Tibial nerve (tissue), 4 donors: Measurements from ENCODE around the gene ETV2. TPM values are rescaled to one million over a fixed set of nuclear protein-coding genes. Genes with fewer than 3 reads are reported as not detected.
"Not testable (repeated sequence)": the region's sequence is repeated elsewhere in the genome, so short reads cannot be mapped to it uniquely, and the experiment has no call there.

Experiments
- DNase-seq, 2 donors: peaks; one replicate each; pipeline ENCODE4 v3.0.0-alpha.2; 2019; ENCODE audit warnings: low spot score in 2 of 2
- H3K27ac ChIP-seq, 4 donors: fragments of 200-600 bp; sonication (generic) in 3 of 4; one replicate each; pipeline ENCODE4 v1.5.1; 2017 to 2019; ENCODE audit warnings: mild to moderate bottlenecking in 1 of 4
- H3K27me3 ChIP-seq, 2 donors: fragments of 200-600 bp; sonication (generic) in 1 of 2; one replicate each; pipeline versions ENCODE4 v1.5.1 to v1.6.0; 2017 to 2019
- H3K36me3 ChIP-seq, 3 donors: fragments of 200-600 bp; sonication (generic); one replicate each; pipeline ENCODE4 v1.5.1; 2018 to 2019
- H3K4me1 ChIP-seq, 4 donors: fragments of 200-600 bp; sonication (generic) in 3 of 4; one replicate each; pipeline ENCODE4 v1.5.1; 2017 to 2019
- H3K4me3 ChIP-seq, 4 donors: fragments of 200-600 bp; sonication (generic) in 3 of 4; one replicate each; pipeline ENCODE4 v1.5.1; 2017 to 2019; ENCODE audit warnings: mild to moderate bottlenecking in 1 of 4, moderate library complexity in 1 of 4
- H3K9me3 ChIP-seq, 4 donors: fragments of 200-600 bp; sonication (generic) in 3 of 4; one replicate each; pipeline ENCODE4 v1.5.1; 2017 to 2019
- CTCF ChIP-seq, 5 experiments: fragments of 200-600 bp in 3 of 5; fragments of 450-650 bp in 2 of 5; sonication (generic) in 3 of 5; IDR thresholded peaks; one replicate each; pipeline ENCODE4 v1.5.1; 2016 to 2019; ENCODE audit warnings: antibody characterized with exemption in 5 of 5, mild to moderate bottlenecking in 3 of 5, moderate library complexity in 2 of 5
- EP300 ChIP-seq, 2 donors: sonication (generic); formaldehyde crosslinking; IDR thresholded peaks; one replicate each; pipeline ENCODE4 v1.6.1; 2017; ENCODE audit warnings: antibody characterized with exemption in 2 of 2, mild to moderate bottlenecking in 1 of 2
- POLR2A ChIP-seq, 2 donors: fragments of 450-650 bp; IDR thresholded peaks; one replicate each; pipeline ENCODE4 v1.6.1; 2017; ENCODE audit warnings: antibody characterized with exemption in 2 of 2, mild to moderate bottlenecking in 2 of 2, moderate library complexity in 2 of 2
- WGBS, 2 donors: methylation state at CpG; one replicate each; pipeline ENCODE4 v1.1.5; 2018; 5-methylcytosine and 5-hydroxymethylcytosine counted together
- total RNA-seq, 4 donors: library from RNA; depleted of rRNA; stranded (reverse); fragments of >200 nt; gene quantifications; one replicate each; pipeline ENCODE4 v1.1.0, GENCODE V29; 2016

ETV2 gene
- total RNA-seq, 4 donors from 2014 or later = 0.84 to 2.2 TPM; not detected in 2

- peaks cover 0 to 53% (median 11%) of the 10 kb centered on the region in 4 donors for H3K4me1 ChIP-seq
- H3K4me3 ChIP-seq = peak within 1 kb of the TSS; percentile 64 to 91 (median 77)
- peaks cover 0 to 35% (median 3%) of the 10 kb centered on the region in 3 donors for H3K36me3 ChIP-seq
- WGBS, 2 donors = 1% methylated on average over 27 to 46 of the region's 46 CpGs
- no peaks in the 10 kb centered on the region for H3K27me3 ChIP-seq
- TF ChIP-seq CTCF (IDR thresholded peaks at IDR 0.05) (no peak), POLR2A (IDR thresholded peaks at IDR 0.05) (peak in 1 of 2 donors; percentile 61), EP300 (IDR thresholded peaks at IDR 0.05) (peak in 1 of 2 donors; percentile 83)
- H3K27ac ChIP-seq = peak within 1 kb of the TSS; percentile 80 to 93 (median 87)
- DNase-seq = peak; percentile 83 to 91
- no peaks in the 10 kb centered on the region for H3K9me3 ChIP-seq
Measured at GRCh38 chr19:35648017-35648961, 6.7 kb downstream of the ETV2 start, which contains the start of gene COX6B1. Gene COX6B1, plus strand, starts transcription at chr19:35648323. Its CDS starts 2,921 bp downstream, at chr19:35651244.

- Histone ChIP-seq H3K27me3 (no peaks in the 10 kb centered on the region), H3K4me1 (peaks cover 0 to 37% (median 9%) of the 10 kb centered on the region in 4 donors), H3K36me3 (peaks cover 0 to 58% (median 17%) of the 10 kb centered on the region in 3 donors), H3K9me3 (no peaks in the 10 kb centered on the region), H3K27ac (no peak overlapping the region), H3K4me3 (no peak overlapping the region)
- WGBS, 2 donors = 73 to 76% methylated on average over 9 of the region's 9 CpGs
- no peak for DNase-seq
- TF ChIP-seq CTCF (IDR thresholded peaks at IDR 0.05) (no peak), POLR2A (IDR thresholded peaks at IDR 0.05) (no peak), EP300 (IDR thresholded peaks at IDR 0.05) (no peak)
Measured at GRCh38 chr19:35650581-35650980, 9.0 kb downstream of the ETV2 start.

- 96 to 97% methylated on average over 6 of the region's 6 CpGs for WGBS, 2 donors
- not testable (repeated sequence) for H3K27me3 ChIP-seq, H3K9me3 ChIP-seq, H3K4me3 ChIP-seq, DNase-seq, H3K27ac ChIP-seq
- peaks cover 0 to 11% (median under 1%) of the 10 kb centered on the region in 4 donors for H3K4me1 ChIP-seq
- peaks cover 0 to 98% (median 36%) of the 10 kb centered on the region in 3 donors for H3K36me3 ChIP-seq
Measured at GRCh38 chr19:35654828-35655227, 13.3 kb downstream of the ETV2 start.

- WGBS, 2 donors = 95 to 97% methylated on average over 4 of the region's 4 CpGs
- Histone ChIP-seq H3K36me3 (peaks cover 0 to 100% (median 36%) of the 10 kb centered on the region in 3 donors), H3K27ac (no peak overlapping the region), H3K27me3 (no peaks in the 10 kb centered on the region), H3K4me1 (peaks cover 0 to 3% (median 0%) of the 10 kb centered on the region in 4 donors), H3K4me3 (no peak overlapping the region), H3K9me3 (no peaks in the 10 kb centered on the region)
- no peak for TF ChIP-seq CTCF (IDR thresholded peaks at IDR 0.05)
- TF ChIP-seq POLR2A (IDR thresholded peaks at IDR 0.05) = no peak
- TF ChIP-seq EP300 (IDR thresholded peaks at IDR 0.05) = no peak
- no peak for DNase-seq
Measured at GRCh38 chr19:35655600-35655999, 14.1 kb downstream of the ETV2 start.

- WGBS, 2 donors = 94% methylated on average over 6 of the region's 6 CpGs
- H3K4me1 ChIP-seq = no peaks in the 10 kb centered on the region
- H3K9me3 ChIP-seq = no peaks in the 10 kb centered on the region
- no peaks in the 10 kb centered on the region for H3K27me3 ChIP-seq
- no peak overlapping the region for H3K4me3 ChIP-seq
- DNase-seq = no peak
- TF ChIP-seq EP300 (IDR thresholded peaks at IDR 0.05) (no peak), CTCF (IDR thresholded peaks at IDR 0.05) (no peak), POLR2A (IDR thresholded peaks at IDR 0.05) (no peak)
- H3K27ac ChIP-seq = no peak overlapping the region
- H3K36me3 ChIP-seq = peaks cover 0 to 100% (median 36%) of the 10 kb centered on the region in 3 donors
Measured at GRCh38 chr19:35656700-35657099, 15.2 kb downstream of the ETV2 start.
